OCI-LY7 (cell line): ENCODE measurements around the gene FSIP1.

Experiments
- EZH2phosphoT487 ChIP-seq: fragments of 200-600 bp; sonication (generic); IDR thresholded peaks from 2 replicates; pipeline ENCODE4 v1.6.1; 2018; ENCODE audit warnings: low read depth, borderline replicate concordance, mild to moderate bottlenecking, mixed run types, antibody characterized with exemption, low read length, moderate library complexity, mixed read lengths
- TF ChIP-seq, protein P1 (sequence below): fragments of 200-600 bp; sonication (generic); conservative IDR thresholded peaks from 2 replicates; pipeline ENCODE4 v1.5.1; 2014; ENCODE audit warnings: mild to moderate bottlenecking, antibody characterized with exemption, low read length, moderate library complexity, mixed read lengths

DNA sequence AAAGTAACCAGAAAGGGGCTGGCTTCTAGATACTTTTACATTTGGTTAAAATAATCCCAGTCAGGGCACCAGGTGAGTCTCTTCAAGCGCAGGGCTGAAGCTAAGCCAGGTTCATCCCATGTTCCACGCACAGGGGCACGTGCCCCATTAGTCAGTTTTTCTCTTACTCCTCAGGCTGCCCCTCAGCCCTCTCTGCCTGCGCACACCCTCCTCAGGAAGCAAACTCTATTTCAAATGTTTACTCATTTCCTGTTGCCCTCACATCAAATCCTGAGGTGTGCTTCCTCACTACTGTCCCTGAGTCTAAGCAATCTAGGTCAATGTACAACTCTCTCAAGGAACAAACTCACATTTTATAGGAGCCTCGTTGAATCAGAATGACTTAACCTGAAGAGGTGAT is 153.3 kb downstream of the FSIP1 start:
- TF ChIP-seq, protein P1, sequence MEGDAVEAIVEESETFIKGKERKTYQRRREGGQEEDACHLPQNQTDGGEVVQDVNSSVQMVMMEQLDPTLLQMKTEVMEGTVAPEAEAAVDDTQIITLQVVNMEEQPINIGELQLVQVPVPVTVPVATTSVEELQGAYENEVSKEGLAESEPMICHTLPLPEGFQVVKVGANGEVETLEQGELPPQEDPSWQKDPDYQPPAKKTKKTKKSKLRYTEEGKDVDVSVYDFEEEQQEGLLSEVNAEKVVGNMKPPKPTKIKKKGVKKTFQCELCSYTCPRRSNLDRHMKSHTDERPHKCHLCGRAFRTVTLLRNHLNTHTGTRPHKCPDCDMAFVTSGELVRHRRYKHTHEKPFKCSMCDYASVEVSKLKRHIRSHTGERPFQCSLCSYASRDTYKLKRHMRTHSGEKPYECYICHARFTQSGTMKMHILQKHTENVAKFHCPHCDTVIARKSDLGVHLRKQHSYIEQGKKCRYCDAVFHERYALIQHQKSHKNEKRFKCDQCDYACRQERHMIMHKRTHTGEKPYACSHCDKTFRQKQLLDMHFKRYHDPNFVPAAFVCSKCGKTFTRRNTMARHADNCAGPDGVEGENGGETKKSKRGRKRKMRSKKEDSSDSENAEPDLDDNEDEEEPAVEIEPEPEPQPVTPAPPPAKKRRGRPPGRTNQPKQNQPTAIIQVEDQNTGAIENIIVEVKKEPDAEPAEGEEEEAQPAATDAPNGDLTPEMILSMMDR = no peak
- no peak for TF ChIP-seq EZH2phosphoT487
